ENCODE data around the gene TMEM150A. TPM values are rescaled to one million over a fixed set of nuclear protein-coding genes. Genes with fewer than 3 reads are reported as not detected.

The TMEM150A gene
- total and polyA plus RNA-seq, 9 donors, result 7.7 to 11.7 (median 9.2) TPM

DNA sequence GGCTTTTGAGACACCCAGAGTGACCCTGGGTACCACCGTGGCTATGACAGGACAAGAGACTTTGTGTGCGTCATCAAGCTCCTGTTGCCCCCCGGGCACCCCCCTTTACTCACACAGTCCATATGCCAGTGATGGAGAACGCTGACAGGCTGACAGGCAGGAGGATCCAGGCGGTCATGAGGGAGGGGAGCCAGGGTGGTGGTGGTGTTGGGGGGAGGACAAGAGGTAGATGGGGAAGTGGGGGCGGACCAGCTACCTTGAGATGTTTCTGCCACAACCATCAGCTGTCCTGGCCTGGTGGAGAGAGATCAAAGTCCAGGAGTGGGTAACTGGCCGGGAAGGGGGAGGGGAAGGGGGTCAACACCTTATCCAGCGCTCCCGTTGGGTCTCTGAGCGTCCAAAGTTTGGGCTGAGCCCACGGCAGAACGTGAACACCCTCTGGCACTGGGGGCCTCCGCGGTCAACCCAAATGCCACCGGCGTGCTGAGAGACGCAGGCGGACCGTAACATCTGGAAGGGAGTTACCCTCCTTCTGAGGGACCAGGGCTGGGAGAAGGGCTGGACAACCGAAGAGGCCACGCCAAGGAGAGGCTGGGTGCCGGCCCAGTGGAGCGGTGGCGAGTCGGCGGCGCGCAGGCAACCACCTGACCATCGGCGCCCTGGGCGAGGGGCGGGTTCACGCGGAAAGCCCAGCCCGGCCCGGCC lies 575 bp downstream of the TMEM150A start:
- H3K9me3 ChIP-seq (replicated peaks; ENCODE audit: control insufficient read depth, low read depth, low read length), result no peaks in the 10 kb centered on the region
- 1% methylated on average over 32 of the region's 36 CpGs for WGBS (ENCODE audit: insufficient coverage)
- peaks cover 30% of the 10 kb centered on the region for H3K4me1 ChIP-seq (ENCODE audit: control insufficient read depth, insufficient read depth, low read length)
- H3K27ac ChIP-seq (ENCODE audit: low read length), result peak overlapping the region; percentile 17
- H3K27me3 ChIP-seq (ENCODE audit: control insufficient read depth, insufficient read depth, low read length), result no peaks in the 10 kb centered on the region
- peaks cover 41% of the 10 kb centered on the region for H3K36me3 ChIP-seq (ENCODE audit: control insufficient read depth, insufficient read depth, low read length)
- no peak for DNase-seq
- peak overlapping the region; percentile 89 for H3K4me3 ChIP-seq (ENCODE audit: low read length)

DNA sequence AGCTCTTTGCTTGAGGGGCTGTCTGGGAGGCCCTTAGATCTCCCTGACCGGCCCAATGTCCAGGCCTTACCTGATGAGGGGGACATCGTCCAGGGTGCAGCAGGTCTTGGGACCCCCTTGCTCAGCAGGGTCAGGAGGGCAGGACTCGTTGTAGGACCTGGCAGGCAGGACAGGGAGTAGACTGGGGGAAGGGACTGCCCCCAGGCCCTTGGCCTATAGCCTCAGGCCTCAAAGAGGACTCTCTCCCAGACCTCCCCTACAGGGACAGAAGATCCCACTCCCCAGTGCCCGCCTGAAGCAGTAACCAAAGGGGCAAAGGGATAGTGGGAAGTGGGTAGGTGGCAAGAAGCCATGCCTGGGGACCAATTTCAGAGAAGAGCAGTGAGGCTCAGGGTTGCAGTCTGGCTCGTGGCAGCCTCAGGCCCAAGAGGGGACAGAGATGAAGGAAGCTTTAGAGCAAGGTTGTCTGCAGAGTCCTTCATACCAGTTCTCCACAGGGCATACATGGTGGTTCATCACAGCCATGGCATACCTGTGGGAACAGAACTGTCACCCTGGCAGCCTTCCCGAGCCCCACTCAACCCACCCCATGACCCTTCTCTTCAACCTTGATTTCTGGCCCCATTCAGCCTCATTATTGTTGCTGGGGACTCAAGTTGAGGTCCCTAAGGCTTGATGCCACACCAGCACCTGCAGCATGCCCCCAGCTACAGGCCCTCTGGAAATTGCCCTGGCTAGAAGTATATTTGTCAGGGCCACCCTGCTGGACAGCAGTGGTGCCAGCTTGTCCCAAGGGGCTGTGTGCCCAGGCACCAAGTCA lies 1.3 kb downstream of the TMEM150A start:
- WGBS (ENCODE audit: insufficient coverage), result 73% methylated on average over 2 of the region's 6 CpGs
- peak overlapping the region; percentile 89 for H3K4me3 ChIP-seq (ENCODE audit: low read length)
- H3K27ac ChIP-seq (ENCODE audit: low read length), result no peak overlapping the region
- H3K9me3 ChIP-seq (replicated peaks; ENCODE audit: control insufficient read depth, low read depth, low read length), result no peaks in the 10 kb centered on the region
- no peak for DNase-seq
- peaks cover 35% of the 10 kb centered on the region for H3K4me1 ChIP-seq (ENCODE audit: control insufficient read depth, insufficient read depth, low read length)
- H3K27me3 ChIP-seq (ENCODE audit: control insufficient read depth, insufficient read depth, low read length), result no peaks in the 10 kb centered on the region
- peaks cover 44% of the 10 kb centered on the region for H3K36me3 ChIP-seq (ENCODE audit: control insufficient read depth, insufficient read depth, low read length)

DNA sequence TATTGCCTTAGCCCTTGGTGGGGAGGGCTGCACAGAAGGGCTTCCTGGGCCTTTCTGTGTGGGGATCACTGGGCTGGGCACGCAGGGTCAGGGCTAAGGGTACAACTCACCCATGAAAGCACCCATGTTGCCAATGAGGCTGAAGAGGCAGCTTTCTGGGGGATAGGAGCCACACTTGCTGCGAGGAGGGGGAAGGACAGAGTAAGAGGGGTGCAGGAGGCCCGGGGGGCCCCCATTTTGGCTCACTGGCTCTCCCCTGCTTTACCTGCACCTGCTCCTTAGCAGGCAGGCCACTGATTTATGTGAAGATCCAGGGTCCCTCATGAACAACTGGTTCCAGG lies 2.3 kb downstream of the TMEM150A start:
- H3K27ac ChIP-seq (ENCODE audit: low read length), result no peak overlapping the region
- H3K27me3 ChIP-seq (ENCODE audit: control insufficient read depth, insufficient read depth, low read length), result no peaks in the 10 kb centered on the region
- no peak for DNase-seq
- H3K4me1 ChIP-seq (ENCODE audit: control insufficient read depth, insufficient read depth, low read length), result peaks cover 27% of the 10 kb centered on the region
- H3K36me3 ChIP-seq (ENCODE audit: control insufficient read depth, insufficient read depth, low read length), result peaks cover 40% of the 10 kb centered on the region
- H3K9me3 ChIP-seq (replicated peaks; ENCODE audit: control insufficient read depth, low read depth, low read length), result no peaks in the 10 kb centered on the region
- WGBS (ENCODE audit: insufficient coverage), result no CpG with 5 or more reads among the region's 3 CpGs
- H3K4me3 ChIP-seq (ENCODE audit: low read length), result no peak overlapping the region

DNA sequence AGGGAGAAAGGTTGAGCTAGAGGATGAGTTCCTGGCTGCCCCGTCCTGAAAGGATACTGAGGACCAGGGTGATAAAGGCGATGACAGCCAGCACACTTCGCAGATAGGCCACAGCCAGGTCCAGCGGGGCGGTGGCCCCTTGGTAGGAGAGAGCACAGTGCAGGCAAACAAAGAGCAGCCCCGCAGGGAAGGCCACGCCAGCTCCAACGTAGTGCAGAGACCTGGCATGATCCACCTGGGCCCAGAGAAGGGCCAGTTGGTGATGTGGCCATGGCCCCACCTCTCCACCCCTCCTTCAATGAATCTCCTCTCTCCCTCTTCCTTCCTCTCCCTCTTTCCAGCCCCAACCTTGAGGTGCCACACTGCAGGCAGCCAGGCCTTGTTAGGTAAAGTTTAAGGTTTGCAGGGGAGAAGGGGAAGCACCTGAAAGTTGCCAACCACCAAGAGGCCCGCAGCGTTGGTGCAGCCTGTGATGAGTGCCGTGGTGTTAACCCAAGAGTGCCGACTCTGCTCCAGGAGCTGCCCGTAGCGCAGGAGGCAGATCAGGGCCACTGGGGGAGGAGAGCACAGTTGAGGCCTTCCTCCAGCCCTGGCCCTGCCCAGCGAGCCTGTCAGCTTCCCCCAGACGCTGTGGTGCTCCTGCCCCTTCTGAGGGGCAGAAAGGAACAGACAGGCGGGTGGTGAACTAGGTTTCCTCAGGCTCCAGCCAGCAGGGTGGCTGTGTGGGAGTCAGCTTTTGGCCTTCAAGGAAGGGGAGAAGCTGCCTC lies 2.8 kb downstream of the TMEM150A start:
- no peak overlapping the region for H3K27ac ChIP-seq (ENCODE audit: low read length)
- no peaks in the 10 kb centered on the region for H3K27me3 ChIP-seq (ENCODE audit: control insufficient read depth, insufficient read depth, low read length)
- peaks cover 40% of the 10 kb centered on the region for H3K36me3 ChIP-seq (ENCODE audit: control insufficient read depth, insufficient read depth, low read length)
- whole genome bisulfite sequencing (ENCODE audit: insufficient coverage), result 71% methylated on average over 16 of the region's 17 CpGs
- H3K4me3 ChIP-seq (ENCODE audit: low read length), result no peak overlapping the region
- DNase-seq, result no peak
- no peaks in the 10 kb centered on the region for H3K9me3 ChIP-seq (replicated peaks; ENCODE audit: control insufficient read depth, low read depth, low read length)
- H3K4me1 ChIP-seq (ENCODE audit: control insufficient read depth, insufficient read depth, low read length), result peaks cover 30% of the 10 kb centered on the region

DNA sequence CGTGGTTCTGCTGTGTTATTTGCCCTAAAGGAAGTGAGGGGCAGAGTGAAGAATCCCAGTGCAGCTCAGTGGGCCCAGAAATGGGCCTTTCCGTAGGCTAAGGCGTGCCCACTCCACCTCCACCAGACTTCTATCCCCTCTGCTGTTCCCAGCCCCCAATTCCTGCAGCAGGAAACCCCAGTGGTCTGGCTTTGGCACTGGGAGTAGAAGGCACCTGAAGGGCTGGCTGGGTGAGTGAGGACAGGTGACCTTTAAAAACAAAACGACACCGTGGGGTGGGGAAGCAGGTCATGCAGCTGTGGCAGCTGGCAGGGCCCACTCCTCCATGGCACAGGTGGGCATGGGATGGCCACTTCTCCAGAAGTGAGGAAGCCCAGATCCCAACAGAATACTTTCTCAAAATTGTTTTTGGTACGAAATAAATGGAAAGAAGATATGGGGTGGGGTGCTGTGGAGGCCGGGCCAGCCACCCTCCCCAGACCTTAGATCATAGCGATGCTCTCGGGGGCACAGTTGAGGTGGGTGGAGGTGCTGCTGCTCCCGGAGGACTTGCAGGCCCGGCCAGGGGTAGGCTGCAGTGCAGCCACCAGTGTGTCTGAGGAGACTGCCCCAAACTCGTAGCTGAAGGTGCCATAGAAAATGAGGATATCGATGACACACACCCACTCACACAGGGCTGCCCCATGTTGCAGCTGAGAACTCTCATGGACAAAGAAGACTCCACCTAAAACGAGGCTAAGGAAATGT lies 3.7 kb downstream of the TMEM150A start:
- H3K4me1 ChIP-seq (ENCODE audit: control insufficient read depth, insufficient read depth, low read length), result peaks cover 31% of the 10 kb centered on the region
- H3K27me3 ChIP-seq (ENCODE audit: control insufficient read depth, insufficient read depth, low read length), result no peaks in the 10 kb centered on the region
- no peak overlapping the region for H3K27ac ChIP-seq (ENCODE audit: low read length)
- 82% methylated on average over 3 of the region's 14 CpGs for WGBS (ENCODE audit: insufficient coverage)
- H3K9me3 ChIP-seq (replicated peaks; ENCODE audit: control insufficient read depth, low read depth, low read length), result no peaks in the 10 kb centered on the region
- no peak overlapping the region for H3K4me3 ChIP-seq (ENCODE audit: low read length)
- H3K36me3 ChIP-seq (ENCODE audit: control insufficient read depth, insufficient read depth, low read length), result peaks cover 40% of the 10 kb centered on the region
- DNase-seq, result no peak

DNA sequence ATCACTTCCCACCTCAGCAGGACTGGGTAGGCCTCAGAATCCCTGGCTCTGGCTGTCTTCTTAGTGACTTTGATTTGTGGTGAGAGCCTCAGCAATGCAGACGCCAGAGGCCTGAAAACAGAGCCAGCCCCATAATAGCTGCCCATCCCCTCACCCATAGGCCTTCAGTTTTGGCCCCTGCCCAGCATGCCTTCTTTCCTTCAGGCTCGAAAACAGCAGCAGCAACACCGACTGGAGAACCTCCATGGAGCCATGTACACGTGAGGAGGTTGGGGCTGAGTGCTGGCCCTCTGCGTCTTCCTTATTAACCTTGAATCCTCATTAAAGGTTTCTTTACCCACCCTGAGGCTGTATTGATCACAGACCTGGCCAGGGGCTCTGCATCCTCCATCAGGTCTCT lies 5.3 kb downstream of the TMEM150A start:
- no peaks in the 10 kb centered on the region for H3K27me3 ChIP-seq (ENCODE audit: control insufficient read depth, insufficient read depth, low read length)
- H3K27ac ChIP-seq (ENCODE audit: low read length), result no peak overlapping the region
- H3K4me3 ChIP-seq (ENCODE audit: low read length), result no peak overlapping the region
- peaks cover 44% of the 10 kb centered on the region for H3K36me3 ChIP-seq (ENCODE audit: control insufficient read depth, insufficient read depth, low read length)
- no peaks in the 10 kb centered on the region for H3K9me3 ChIP-seq (replicated peaks; ENCODE audit: control insufficient read depth, low read depth, low read length)
- no peak for DNase-seq
- peaks cover 29% of the 10 kb centered on the region for H3K4me1 ChIP-seq (ENCODE audit: control insufficient read depth, insufficient read depth, low read length)
- 69% methylated on average over 2 of the region's 5 CpGs for WGBS (ENCODE audit: insufficient coverage)

DNA sequence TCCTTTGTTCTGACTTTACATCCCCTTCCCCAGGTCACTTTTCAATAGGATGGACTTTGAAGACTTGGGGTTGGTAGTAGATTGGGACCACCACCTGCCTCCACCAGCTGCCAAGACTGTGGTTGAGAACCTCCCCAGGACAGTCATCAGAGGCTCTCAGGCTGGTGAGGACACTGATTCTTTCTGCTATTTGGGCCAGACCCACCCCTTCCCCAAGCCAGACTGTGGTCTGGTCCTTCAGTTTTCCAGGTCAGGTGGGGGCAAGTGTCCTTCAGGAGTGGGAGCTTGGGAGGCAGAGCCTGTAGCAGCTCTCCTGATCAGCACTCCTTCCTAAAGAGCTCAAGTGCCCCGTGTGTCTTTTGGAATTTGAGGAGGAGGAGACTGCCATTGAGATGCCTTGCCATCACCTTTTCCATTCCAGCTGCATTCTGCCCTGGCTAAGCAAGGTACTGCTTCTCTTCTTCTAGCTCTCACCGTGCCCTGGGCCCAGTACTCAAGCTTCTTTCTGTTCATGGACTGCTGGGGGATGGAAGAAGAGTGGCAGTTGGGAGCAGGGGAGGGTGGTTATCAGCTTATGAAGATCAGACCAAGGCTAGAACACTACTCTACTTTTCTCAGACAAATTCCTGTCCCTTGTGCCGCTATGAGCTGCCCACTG lies 5.9 kb downstream of the TMEM150A start:
- WGBS (ENCODE audit: insufficient coverage), result no CpG with 5 or more reads among the region's 3 CpGs
- H3K27ac ChIP-seq (ENCODE audit: low read length), result no peak overlapping the region
- peaks cover 30% of the 10 kb centered on the region for H3K4me1 ChIP-seq (ENCODE audit: control insufficient read depth, insufficient read depth, low read length)
- H3K36me3 ChIP-seq (ENCODE audit: control insufficient read depth, insufficient read depth, low read length), result peaks cover 44% of the 10 kb centered on the region
- H3K4me3 ChIP-seq (ENCODE audit: low read length), result peak overlapping the region; percentile 95
- no peaks in the 10 kb centered on the region for H3K27me3 ChIP-seq (ENCODE audit: control insufficient read depth, insufficient read depth, low read length)
- no peak for DNase-seq
- no peaks in the 10 kb centered on the region for H3K9me3 ChIP-seq (replicated peaks; ENCODE audit: control insufficient read depth, low read depth, low read length)

DNA sequence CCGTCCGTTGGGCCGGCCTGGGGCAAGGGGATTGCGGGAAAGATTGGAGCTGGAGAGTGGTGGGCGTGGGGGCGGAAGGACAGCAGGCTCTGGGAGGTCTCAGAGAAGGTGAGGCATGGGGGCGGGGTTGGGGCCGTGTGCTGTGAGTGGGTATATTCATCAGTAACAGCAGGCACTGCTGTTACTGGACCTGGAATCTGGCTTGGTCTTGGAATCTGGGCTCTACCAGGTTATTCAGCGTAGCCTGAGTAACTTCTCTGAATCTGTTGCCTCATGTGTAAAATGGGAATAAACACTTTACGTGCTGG lies 6.5 kb downstream of the TMEM150A start:
- Histone ChIP-seq H3K27ac (ENCODE audit: low read length) (peak overlapping the region; percentile 90), H3K4me3 (ENCODE audit: low read length) (peak overlapping the region; percentile 95), H3K4me1 (ENCODE audit: control insufficient read depth, insufficient read depth, low read length) (peaks cover 29% of the 10 kb centered on the region), H3K9me3 (replicated peaks; ENCODE audit: control insufficient read depth, low read depth, low read length) (no peaks in the 10 kb centered on the region), H3K36me3 (ENCODE audit: control insufficient read depth, insufficient read depth, low read length) (peaks cover 43% of the 10 kb centered on the region), H3K27me3 (ENCODE audit: control insufficient read depth, insufficient read depth, low read length) (no peaks in the 10 kb centered on the region)
- 0% methylated on average over 8 of the region's 10 CpGs for WGBS (ENCODE audit: insufficient coverage)
- DNase-seq, result no peak

DNA sequence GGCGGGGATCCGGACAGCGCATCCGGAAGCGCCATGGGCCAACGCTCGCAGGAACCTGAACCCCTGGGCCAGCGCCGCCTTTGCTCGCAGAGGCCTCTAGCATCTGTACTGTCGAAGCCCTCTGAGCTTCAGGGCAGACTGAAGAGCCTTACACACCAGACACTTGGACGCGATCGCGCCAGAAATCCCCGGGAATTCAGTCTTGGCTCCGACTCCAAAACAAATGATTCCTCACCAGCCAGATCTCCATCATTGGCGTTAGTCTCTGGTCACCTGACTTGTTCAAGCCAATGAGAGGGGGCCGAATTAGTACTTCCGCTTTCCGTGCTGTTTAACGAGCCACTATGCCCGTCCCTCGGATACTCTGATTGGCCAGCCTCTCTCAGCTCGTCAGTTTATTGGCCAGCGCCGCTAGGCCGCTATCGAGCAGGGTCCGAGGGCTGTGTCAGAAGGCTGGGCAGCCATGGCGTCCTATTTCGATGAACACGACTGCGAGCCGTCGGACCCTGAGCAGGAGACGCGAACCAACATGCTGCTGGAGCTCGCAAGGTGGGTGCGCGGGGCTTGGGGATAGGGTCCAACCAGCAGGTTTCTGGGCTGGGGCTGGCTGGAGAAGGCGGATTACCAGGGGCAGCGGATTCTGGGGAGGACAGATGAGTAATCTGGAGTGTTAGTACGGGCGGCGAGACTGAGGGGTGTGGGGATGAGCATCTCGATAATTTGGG lies 7.0 kb downstream of the TMEM150A start, which contains the start of gene RNF181:
TSS of gene RNF181 (plus strand) at position 445 of the 725 bp plus-strand sequence. CDS start at position 464, 19 bp downstream.
- peaks cover 38% of the 10 kb centered on the region for H3K36me3 ChIP-seq (ENCODE audit: control insufficient read depth, insufficient read depth, low read length)
- peaks cover 31% of the 10 kb centered on the region for H3K4me1 ChIP-seq (ENCODE audit: control insufficient read depth, insufficient read depth, low read length)
- no peaks in the 10 kb centered on the region for H3K27me3 ChIP-seq (ENCODE audit: control insufficient read depth, insufficient read depth, low read length)
- peak within 1 kb of the TSS; percentile 95 for H3K4me3 ChIP-seq (ENCODE audit: low read length)
- peak; percentile 100 for DNase-seq
- H3K9me3 ChIP-seq (replicated peaks; ENCODE audit: control insufficient read depth, low read depth, low read length), result no peaks in the 10 kb centered on the region
- peak within 1 kb of the TSS; percentile 91 for H3K27ac ChIP-seq (ENCODE audit: low read length)
- under 1% methylated on average over 47 of the region's 47 CpGs for WGBS (ENCODE audit: insufficient coverage)
